HepG2 (cell line): ENCODE measurements around the gene CCDC175. TPM values are rescaled to one million over a fixed set of nuclear protein-coding genes. Genes with fewer than 3 reads are reported as not detected.

ENCODE experiments used
- AHR ChIP-seq: IDR thresholded peaks from 2 replicates; pipeline ENCODE4 v1.6.1; 2018; ENCODE audit warnings: missing genetic modification reagents, missing compliant biosample characterization
- CCAR2 ChIP-seq: fragments of 200-400 bp; formaldehyde crosslinking; optimal IDR thresholded peaks from 2 replicates; pipeline ENCODE3; 2018; ENCODE audit warnings: low read depth, mild to moderate bottlenecking, low read length, moderate library complexity
- MYNN ChIP-seq: sonication (generic); formaldehyde crosslinking; IDR thresholded peaks from 2 replicates; pipeline ENCODE4 v1.4.0; 2020; ENCODE audit warnings: mild to moderate bottlenecking, low read depth, missing genetic modification reagents
- NFE2L2 ChIP-seq: fragments of 150-350 bp; IDR thresholded peaks from 2 replicates; pipeline ENCODE4 v1.6.1; 2014; ENCODE audit warnings: low read length
- NFYC ChIP-seq: IDR thresholded peaks from 2 replicates; pipeline ENCODE4 v1.6.1; 2016; ENCODE audit warnings: missing genetic modification reagents, missing compliant biosample characterization
- NR2F1 ChIP-seq, 2 experiments: fragments of 450-650 bp in 1 of 2; formaldehyde crosslinking in 1 of 2; IDR thresholded peaks; 2 replicates each; pipeline versions ENCODE4 v1.5.0 to v1.6.1; 2016 to 2020; ENCODE audit warnings: mild to moderate bottlenecking in 1 of 2, missing compliant biosample characterization in 1 of 2, missing genetic modification reagents in 1 of 2, moderate library complexity in 1 of 2
- TRIM22 ChIP-seq: fragments of 450-650 bp; IDR thresholded peaks from 2 replicates; pipeline ENCODE4 v1.6.1; 2017
- ZBTB1 ChIP-seq: sonication (generic); formaldehyde crosslinking; IDR thresholded peaks from 2 replicates; pipeline ENCODE4 v1.4.0; 2020; ENCODE audit warnings: missing genetic modification reagents, borderline replicate concordance
- ZBTB4 ChIP-seq: sonication (generic); formaldehyde crosslinking; IDR thresholded peaks from 2 replicates; pipeline ENCODE4 v1.4.0; 2020; ENCODE audit warnings: missing genetic modification reagents, mild to moderate bottlenecking, borderline replicate concordance
- ZNF281 ChIP-seq: sonication (generic); formaldehyde crosslinking; IDR thresholded peaks from 2 replicates; pipeline ENCODE4 v1.4.0; 2020; ENCODE audit warnings: missing genetic modification reagents, borderline replicate concordance
- ZNF496 ChIP-seq: sonication (generic); formaldehyde crosslinking; IDR thresholded peaks from 2 replicates; pipeline ENCODE4 v1.8.1; 2023; ENCODE audit warnings: mild to moderate bottlenecking, moderate library complexity, missing genetic modification reagents; ENCODE audit not compliant: insufficient replicate concordance
- ZNF614 ChIP-seq: IDR thresholded peaks from 2 replicates; pipeline ENCODE4 v1.6.1; 2018; ENCODE audit warnings: missing biosample characterization, missing genetic modification reagents, inconsistent platforms, borderline replicate concordance
- ZNF644 ChIP-seq: IDR thresholded peaks from 2 replicates; pipeline ENCODE4 v1.6.1; 2016; ENCODE audit warnings: low read depth
- ZNF83 ChIP-seq: sonication (generic); formaldehyde crosslinking; IDR thresholded peaks from 2 replicates; pipeline ENCODE4 v1.4.0; 2020; ENCODE audit warnings: missing genetic modification reagents, mild to moderate bottlenecking, borderline replicate concordance
- ZSCAN25 ChIP-seq: sonication (generic); formaldehyde crosslinking; IDR thresholded peaks from 2 replicates; pipeline ENCODE4 v1.8.0; 2022; ENCODE audit warnings: mild to moderate bottlenecking, missing genetic modification reagents
- polyA plus RNA-seq, 8 experiments: library from polyadenylated mRNA; depleted of rRNA in 3 of 8; stranded (reverse) in 7 of 8; unstranded in 1 of 8; fragments of >200 nt; fragmentation: Illumina TruSeq in 4 of 8; extraction: Trizol in 4 of 8; gene quantifications; 2 replicates each; pipeline versions ENCODE4 v1.2.1 to v1.2.3, GENCODE V29; 2011 to 2016; ENCODE audit warnings: low read depth in 4 of 8, missing spikeins in 1 of 8, mixed read lengths in 1 of 8; ENCODE audit not compliant: insufficient read depth in 1 of 8
- total RNA-seq, 5 experiments: library from RNA; depleted of rRNA; stranded (reverse); fragments of >200 nt; fragmentation: Illumina TruSeq; extraction: Trizol; gene quantifications; 2 replicates each; pipeline ENCODE4 v1.2.3, GENCODE V29; 2016; ENCODE audit warnings: low read depth in 1 of 5
- TF ChIP-seq, protein P1 (sequence below): IDR thresholded peaks from 2 replicates; pipeline ENCODE4 v1.6.1; 2016; ENCODE audit warnings: missing compliant biosample characterization, missing genetic modification reagents, borderline replicate concordance
- TF ChIP-seq, protein P2 (sequence below): IDR thresholded peaks from 2 replicates; pipeline ENCODE4 v1.6.1; 2016; ENCODE audit warnings: mild to moderate bottlenecking

The CCDC175 gene
- total and polyA plus RNA-seq, 2 of the 13 experiments (the other 11 are each of a cell fraction or from before 2014, with no cell fraction given) = not detected

- TF ChIP-seq ZNF614 (peak; percentile 64; the same call in 1 of the 2 replicates), ZNF281 (CRISPR knock-in tag) (peak; percentile 27; the same call in 1 of the 2 replicates), NFE2L2 (no peak), AHR (CRISPR knock-in tag) (peak; percentile 92), ZNF644 (no peak), ZSCAN25 (CRISPR knock-in tag) (peak; percentile 72; the same call in 1 of the 2 replicates), NFYC (CRISPR knock-in tag) (no peak), ZBTB4 (CRISPR knock-in tag) (peak; percentile 86; the same call in 1 of the 2 replicates), TRIM22 (no peak), ZBTB1 (peak; percentile 77; the same call in 1 of the 2 replicates), MYNN (CRISPR knock-in tag) (no peak), CCAR2 (peak; percentile 56), NR2F1 (CRISPR knock-in tag; IDR thresholded peaks at IDR 0.05) (no peak; a peak in 1 of 4 replicates), ZNF496 (CRISPR knock-in tag) (no peak), ZNF83 (CRISPR knock-in tag) (peak; percentile 65; the same call in 1 of the 2 replicates)
- TF ChIP-seq, protein P1, sequence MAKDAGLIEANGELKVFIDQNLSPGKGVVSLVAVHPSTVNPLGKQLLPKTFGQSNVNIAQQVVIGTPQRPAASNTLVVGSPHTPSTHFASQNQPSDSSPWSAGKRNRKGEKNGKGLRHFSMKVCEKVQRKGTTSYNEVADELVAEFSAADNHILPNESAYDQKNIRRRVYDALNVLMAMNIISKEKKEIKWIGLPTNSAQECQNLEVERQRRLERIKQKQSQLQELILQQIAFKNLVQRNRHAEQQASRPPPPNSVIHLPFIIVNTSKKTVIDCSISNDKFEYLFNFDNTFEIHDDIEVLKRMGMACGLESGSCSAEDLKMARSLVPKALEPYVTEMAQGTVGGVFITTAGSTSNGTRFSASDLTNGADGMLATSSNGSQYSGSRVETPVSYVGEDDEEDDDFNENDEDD (CRISPR knock-in tag) = no peak; the same call in 1 of the 2 replicates
- TF ChIP-seq, protein P2, sequence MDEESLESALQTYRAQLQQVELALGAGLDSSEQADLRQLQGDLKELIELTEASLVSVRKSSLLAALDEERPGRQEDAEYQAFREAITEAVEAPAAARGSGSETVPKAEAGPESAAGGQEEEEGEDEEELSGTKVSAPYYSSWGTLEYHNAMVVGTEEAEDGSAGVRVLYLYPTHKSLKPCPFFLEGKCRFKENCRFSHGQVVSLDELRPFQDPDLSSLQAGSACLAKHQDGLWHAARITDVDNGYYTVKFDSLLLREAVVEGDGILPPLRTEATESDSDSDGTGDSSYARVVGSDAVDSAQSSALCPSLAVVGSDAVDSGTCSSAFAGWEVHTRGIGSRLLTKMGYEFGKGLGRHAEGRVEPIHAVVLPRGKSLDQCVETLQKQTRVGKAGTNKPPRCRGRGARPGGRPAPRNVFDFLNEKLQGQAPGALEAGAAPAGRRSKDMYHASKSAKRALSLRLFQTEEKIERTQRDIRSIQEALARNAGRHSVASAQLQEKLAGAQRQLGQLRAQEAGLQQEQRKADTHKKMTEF (CRISPR knock-in tag) = peak; percentile 92
Measured at GRCh38 chr14:59483819-59484638, 92.6 kb downstream of the CCDC175 start, which contains the start of the genes JKAMP and L3HYPDH (continued).
